Measurements from ENCODE around the gene NUB1.

Gene NUB1

DNA sequence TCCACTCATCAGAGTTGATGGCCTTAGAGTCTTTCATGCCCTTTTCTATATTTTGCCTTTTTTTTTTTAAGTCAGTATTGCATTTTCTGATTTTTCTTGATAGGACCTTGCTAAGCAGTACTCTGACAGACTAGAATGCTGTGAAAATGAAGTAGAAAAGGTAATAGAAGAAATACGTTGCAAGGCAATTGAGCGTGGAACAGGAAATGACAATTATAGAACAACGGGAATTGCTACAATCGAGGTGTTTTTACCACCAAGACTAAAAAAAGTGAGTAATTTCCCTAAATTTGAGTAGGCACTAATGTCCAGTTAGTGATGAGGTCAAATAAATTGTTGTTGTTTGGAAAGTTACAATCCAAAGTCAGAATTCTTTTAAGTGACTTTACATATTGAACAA is 7.4 kb downstream of the NUB1 start:
- DNase-seq = no peak

DNA sequence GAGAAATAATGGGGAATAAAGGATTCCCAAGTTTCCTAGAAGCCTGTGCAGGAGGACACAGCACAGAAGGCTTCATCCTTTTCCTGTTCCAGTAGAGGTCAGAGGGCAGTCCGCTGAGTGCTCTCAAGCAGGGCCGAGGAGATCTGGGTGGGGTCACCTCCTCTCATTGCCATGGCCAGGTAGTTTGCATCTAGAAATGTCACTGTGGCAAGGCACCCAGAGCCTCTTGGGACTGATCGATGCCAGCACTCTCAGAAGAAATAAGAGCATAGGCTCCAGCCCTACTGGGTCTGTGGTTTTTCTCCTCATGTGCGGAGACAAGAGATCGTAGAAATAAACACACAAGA is 7.9 kb downstream of the NUB1 start:
- DNase-seq = no peak

DNA sequence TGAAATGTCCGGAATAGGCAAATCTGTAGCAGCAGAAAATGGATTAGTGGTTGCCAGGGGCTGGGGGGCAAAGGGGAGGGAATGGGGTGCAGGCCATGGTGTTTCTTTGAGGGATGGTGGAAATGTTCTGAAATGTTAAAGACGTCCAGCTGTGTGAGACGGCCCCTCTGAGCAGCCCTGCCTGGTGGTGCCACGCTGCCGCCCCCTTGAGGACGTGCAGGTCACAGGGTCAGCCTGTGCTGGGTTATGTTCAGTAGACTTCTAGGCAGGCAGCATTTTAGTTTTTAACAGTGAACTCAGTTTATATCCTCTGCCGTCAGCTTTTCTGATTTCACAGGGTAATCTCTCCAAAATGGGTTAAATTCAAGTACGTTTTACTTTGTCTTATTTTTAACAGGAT is 9.4 kb downstream of the NUB1 start:
- DNase-seq = peak; percentile 34 to 48

GRCh38 chr7:151351967-151352366 is 10.4 kb downstream of the NUB1 start:
- peak; percentile 23 to 46 for DNase-seq

GRCh38 chr7:151352512-151352911 is 10.9 kb downstream of the NUB1 start:
- no peak for DNase-seq

DNA sequence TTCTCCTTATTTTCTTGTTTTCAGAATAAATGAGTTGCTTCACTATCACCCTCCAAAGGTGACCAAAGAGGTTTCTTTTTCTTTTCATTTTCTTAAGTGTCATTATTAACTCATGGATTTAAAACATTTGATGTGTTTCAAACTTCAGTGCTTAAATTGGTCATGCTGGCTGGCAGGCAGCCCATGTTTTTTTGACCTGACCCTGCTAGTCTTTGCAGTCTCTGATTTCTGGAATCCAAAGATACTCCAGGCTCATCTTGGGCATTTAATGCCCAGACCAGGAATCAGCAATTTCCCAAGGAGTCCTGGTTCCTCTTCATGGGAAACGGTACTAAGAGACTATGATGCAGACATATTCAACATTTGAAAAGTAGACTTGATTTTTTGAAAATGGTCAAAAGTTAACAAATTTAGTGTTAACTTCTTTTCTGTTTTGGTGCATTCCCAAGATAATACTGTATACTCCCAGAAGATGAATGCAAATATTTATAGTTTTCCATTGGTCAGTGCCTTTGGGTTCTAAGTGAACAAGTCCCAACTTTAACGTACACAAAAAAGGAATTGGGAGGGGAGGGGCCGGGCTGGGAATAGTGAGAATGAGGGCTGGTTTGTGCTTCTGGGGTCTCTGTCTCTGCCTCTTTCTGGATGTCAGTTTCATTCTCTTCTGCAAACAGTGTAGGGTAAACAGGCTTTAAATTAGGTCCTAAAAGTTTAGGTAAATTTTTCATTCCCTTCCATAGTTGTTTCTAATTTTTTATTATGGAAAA is 19.8 kb downstream of the NUB1 start:
- DNase-seq = no peak

- no peak for DNase-seq
Measured at GRCh38 chr7:151363182-151363581, 21.6 kb downstream of the NUB1 start.

DNA sequence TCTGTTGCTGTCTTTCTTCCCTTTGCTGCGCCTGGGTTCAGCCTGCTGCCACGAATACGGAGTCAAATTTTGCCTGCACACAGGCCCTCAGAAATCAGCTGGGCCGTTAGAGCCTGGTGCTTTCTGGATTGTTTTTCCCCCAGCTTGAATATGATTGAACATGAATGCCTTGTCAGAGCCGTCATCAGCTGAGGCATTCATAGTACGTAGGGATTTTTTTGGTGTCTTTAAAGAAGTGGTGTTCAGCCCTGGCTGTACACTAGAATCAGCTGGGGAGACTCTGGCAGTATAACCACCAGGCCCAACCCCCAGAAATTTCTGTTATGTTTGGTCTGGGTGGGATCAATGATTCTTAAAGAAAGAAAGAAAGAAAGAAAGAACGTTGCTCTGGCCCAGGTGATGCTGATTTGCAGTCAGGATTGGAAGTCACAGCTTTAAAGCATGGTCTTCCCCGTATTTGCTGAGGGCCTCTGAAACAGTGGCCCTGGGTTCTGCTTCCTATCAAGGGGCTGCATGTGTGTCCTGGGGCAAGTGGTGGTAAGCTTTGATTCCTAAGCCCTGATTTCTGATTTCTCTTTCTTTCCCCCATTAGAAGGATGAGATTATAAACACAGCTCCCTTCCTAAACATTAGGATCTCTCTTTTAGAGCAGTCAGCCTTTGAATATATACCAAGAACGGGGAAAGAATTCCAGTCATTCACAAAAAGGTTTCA is 24.7 kb downstream of the NUB1 start:
- DNase-seq = no peak

- DNase-seq = no peak
Measured at GRCh38 chr7:151366880-151367222, 25.2 kb downstream of the NUB1 start.

GRCh38 chr7:151367284-151367683 is 25.7 kb downstream of the NUB1 start:
- DNase-seq = no peak

DNA sequence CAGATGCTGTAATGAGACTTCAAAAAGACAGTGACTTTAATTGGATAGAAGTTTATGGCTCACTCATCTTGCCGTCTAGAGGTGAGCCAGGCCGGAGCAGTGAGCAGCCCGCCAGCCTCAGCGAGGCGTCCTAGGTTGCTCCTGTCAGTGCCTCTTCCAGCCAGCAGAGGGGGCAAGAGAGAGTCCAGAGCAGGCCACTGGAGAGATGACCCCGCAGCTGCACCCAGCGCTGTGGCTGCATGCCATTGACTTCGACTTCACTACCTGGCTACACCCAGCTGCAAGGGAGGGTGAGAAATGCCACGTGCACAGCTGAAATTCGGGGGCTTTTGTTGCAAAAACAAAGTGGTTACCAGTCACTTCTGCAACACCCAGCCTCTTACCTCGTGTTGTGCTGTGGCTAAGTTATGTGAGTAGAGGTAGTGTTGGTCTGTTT is 26.5 kb downstream of the NUB1 start:
- peak; percentile 67 to 69 for DNase-seq

- DNase-seq = no peak
Measured at GRCh38 chr7:151371266-151371665, 29.7 kb downstream of the NUB1 start.

DNA sequence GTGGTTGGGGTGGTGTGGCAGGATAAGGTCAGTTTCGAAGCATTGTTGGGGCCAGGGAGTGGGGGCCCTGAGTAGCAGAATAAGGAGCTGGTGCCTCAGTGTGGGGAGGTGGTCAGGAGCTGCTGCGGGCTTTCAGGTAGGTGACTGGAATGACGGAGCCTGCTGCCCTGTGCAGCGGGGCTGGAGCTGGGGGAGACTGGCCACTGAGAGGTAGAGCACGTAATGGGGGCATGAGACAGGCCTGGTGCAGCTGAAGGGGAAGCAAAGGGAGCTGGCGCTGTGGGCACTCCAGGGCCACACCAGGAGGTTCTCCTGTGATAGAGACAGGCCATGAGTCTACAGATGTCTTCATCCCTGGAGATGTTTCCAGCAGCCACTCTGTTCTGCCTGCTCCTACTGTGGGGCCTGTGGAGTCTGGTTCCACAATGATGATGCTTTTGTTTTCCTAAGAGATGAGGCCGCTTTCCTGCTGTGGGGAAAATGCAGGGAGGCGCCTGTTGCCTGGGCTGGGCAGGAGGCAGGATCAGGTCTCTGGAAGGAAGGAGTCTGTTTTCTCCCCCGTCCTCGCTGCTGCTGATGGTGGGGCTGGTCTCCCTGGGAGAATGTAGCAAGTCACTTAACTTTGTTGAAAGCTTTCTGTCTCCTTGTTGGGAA is 31.1 kb downstream of the NUB1 start:
- DNase-seq = no peak

DNA sequence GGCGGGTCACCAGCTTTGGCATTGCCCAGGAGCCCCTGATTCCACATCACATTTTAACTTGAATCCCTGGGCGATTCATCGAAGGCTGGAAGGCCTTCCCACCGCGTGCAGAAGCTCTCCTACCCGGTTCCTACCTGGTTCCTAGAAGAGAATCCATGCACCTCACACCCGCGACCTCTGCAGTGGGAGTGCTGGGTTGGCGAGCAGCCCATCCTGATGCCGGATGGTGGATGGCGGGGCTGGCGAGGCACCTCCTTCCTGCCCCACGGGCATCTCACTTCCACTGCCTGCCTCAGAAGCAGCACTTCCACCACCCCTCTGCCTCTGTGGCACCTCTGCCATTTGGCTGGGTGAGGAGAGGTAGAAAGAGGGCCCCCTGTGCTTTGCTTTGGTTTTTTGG is 32.0 kb downstream of the NUB1 start:
- no peak for DNase-seq

DNA sequence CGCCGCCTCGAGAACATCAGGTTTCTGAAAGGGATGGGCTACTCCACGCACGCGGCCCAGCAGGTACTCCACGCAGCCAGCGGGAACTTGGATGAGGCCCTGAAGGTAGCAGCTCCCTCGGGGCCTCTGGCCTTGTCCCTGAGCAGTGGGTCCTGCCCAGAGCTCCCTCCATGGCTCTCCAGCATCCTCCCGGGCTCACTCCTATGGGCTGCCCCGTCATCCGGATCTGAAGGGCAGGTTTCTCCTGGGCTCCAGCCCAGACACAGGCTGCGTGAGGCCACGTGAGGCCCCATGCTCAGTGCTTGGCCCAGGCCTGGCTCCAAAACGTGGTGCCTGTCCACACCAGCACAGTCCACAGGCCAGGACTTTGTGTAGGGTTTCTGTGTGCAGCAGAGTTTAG is 32.5 kb downstream of the NUB1 start:
- no peak for DNase-seq

DNA sequence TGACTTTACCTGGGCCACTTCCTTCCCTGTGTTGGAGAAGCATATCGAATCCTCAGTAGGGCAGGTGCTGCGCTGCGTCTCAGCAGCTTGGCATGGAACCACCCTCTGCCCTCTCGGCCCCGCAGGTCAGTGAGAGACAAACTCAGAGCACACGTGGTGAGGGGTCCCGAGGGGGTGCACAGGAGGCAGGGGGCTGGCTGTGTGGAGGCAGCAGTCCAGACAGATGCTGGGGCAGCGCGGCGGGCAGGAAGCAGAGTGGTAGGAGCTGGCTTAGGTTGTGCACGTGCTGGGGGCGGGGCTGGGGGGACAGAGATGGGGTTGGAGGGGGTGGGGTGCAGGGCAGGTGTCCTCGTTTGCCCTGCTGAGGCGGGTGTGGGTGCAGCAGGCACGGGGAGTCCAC is 33.1 kb downstream of the NUB1 start:
- no peak for DNase-seq

- DNase-seq = no peak
Measured at GRCh38 chr7:151375530-151376217, 34.1 kb downstream of the NUB1 start.

DNA sequence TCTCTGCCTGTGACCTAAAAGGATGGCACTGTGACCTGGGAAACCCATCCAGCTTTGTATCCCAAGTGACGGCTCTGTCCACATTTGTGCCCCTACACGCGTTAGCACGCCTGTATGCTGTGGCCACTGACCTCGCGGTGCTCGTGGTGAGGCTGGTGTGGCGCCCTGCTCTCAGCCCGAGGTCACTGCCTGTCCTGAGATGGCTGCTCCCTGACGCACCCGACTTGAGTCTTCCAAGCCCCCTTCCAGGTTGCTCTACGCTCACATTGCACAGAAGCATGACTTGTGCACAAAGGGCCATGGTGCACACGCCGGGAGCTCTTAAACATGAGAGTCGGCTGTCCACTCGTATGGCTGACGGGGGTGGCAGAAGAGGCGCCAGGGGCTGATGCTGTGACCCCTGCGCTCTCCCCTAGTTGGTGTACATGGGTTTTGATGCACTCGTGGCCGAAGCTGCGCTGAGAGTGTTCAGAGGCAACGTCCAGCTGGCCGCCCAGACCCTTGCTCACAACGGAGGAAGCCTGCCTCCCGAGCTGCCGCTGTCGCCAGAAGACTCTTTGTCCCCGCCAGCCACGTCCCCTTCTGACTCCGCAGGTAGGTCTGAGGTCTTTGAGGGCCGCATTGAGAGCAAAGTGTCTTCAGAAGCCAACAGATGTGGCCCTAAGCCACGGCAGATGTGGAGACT is 34.7 kb downstream of the NUB1 start:
- DNase-seq = no peak

GRCh38 chr7:151377406-151377805 is 35.8 kb downstream of the NUB1 start:
- no peak for DNase-seq

DNA sequence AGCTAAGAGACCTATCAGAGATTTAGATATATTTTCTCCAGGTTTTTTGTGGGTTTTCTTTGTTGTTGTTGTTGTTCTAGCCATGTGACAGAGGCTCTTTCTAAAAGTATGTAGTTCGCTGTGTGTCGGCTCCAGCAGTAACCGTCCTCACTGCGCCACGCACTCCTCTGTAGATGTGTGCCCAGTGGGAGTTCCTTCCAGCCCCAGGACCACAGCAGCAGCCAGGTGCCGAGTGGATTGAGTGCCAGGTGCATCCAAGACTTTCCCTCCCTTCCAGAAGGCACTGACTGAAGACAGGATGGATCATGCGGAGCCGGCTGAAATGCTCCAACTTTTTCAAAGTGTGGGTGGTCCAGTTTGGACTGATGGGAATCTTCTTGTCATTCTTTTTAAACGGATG is 36.4 kb downstream of the NUB1 start:
- DNase-seq = no peak

- DNase-seq = no peak
Measured at GRCh38 chr7:151378496-151379192, 37.0 kb downstream of the NUB1 start.

DNA sequence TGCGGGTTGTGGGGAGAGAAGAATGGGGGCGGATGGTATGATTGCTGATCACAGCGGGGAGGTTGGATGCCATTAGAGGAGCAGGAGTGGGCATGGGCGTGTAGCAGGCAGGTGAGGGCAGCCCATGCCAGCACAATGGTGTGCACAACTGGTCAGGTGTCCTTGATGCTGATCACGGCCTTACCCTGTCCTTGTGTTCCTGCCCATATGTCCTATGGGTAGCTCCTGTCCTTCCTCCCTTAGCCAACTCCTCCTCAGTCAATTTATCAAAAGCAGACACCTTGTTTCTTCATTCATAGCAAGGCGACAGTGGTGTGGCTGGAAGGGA is 37.5 kb downstream of the NUB1 start:
- DNase-seq = no peak
